ENCODE measurements around the gene MYBPC3.

DNA sequence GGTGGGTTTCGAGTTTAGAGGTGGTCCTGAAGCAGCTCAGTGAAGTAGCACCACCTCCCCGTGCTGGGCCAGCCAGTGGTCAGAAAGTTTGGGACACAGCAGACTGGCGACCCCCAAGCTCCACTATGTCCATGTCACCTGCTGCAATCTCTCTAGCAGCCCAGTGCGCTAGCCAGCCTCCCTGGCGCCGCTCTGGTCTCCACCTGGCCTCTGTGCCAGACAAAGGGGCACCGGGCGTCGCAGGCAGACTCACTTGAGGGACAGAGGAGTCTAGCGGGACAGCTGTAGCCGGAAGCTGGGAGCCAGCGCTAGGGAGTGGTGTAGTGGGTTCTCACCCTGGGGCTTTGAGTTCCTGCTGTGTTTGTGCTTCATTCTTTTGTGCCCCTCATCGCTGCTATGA, 25.5 kb downstream of the MYBPC3 start:
- no peak for TF ChIP-seq EP300 (IDR thresholded peaks at IDR 0.05)
- no peak for TF ChIP-seq POLR2A (IDR thresholded peaks at IDR 0.05)

Data from tibial nerve (tissue), 3 donors.